Peyer's patch (tissue), 4 donors: ENCODE measurements around the gene STK10. TPM values are rescaled to one million over a fixed set of nuclear protein-coding genes. Genes with fewer than 3 reads are reported as not detected.

Experiments used
- DNase-seq, 3 donors: peaks; one replicate each; pipeline ENCODE4 v3.0.0-alpha.2; 2017 to 2019
- H3K27ac ChIP-seq, 4 donors: fragments of 200-600 bp; sonication (generic); one replicate each; pipeline ENCODE4 v1.5.1; 2016 to 2019
- H3K27me3 ChIP-seq, 2 donors: fragments of 200-600 bp; sonication (generic); one replicate each; pipeline ENCODE4 v1.5.1; 2019
- H3K36me3 ChIP-seq, 3 donors: fragments of 200-600 bp; sonication (generic); one replicate each; pipeline ENCODE4 v1.5.1; 2016 to 2019
- H3K4me1 ChIP-seq, 4 donors: fragments of 200-600 bp; sonication (generic); one replicate each; pipeline ENCODE4 v1.5.1; 2016 to 2019
- H3K4me3 ChIP-seq, 4 donors: fragments of 200-600 bp; sonication (generic); 1 replicate in 3 of 4; 2 replicates in 1 of 4; pipeline ENCODE4 v1.5.1; 2016 to 2019; ENCODE audit warnings: mild to moderate bottlenecking in 1 of 4
- H3K9me3 ChIP-seq, 4 donors: fragments of 200-600 bp; sonication (generic); one replicate each; pipeline ENCODE4 v1.5.1; 2016 to 2019; ENCODE audit warnings: mild to moderate bottlenecking in 1 of 4
- POLR2A ChIP-seq, 2 donors: fragments of 450-650 bp; IDR thresholded peaks; one replicate each; pipeline ENCODE4 v1.5.1; 2017; ENCODE audit warnings: antibody characterized with exemption in 2 of 2, mild to moderate bottlenecking in 2 of 2, moderate library complexity in 2 of 2
- total RNA-seq, 4 donors: library from RNA; depleted of rRNA; stranded (reverse); fragments of >200 nt; gene quantifications; one replicate each; pipeline ENCODE4 v1.1.0, GENCODE V29; 2016
- TF ChIP-seq, protein P1 (sequence below), 6 experiments: fragments of 450-650 bp in 4 of 6; fragments of 200-600 bp in 2 of 6; sonication (generic) in 1 of 6; IDR thresholded peaks; one replicate each; pipeline ENCODE4 v1.5.1; 2017 to 2019; ENCODE audit warnings: antibody characterized with exemption in 6 of 6, mild to moderate bottlenecking in 3 of 6, moderate library complexity in 1 of 6

Gene STK10
- total RNA-seq, 4 donors from 2014 or later: 26.3 to 202 (median 68.1) TPM

DNA sequence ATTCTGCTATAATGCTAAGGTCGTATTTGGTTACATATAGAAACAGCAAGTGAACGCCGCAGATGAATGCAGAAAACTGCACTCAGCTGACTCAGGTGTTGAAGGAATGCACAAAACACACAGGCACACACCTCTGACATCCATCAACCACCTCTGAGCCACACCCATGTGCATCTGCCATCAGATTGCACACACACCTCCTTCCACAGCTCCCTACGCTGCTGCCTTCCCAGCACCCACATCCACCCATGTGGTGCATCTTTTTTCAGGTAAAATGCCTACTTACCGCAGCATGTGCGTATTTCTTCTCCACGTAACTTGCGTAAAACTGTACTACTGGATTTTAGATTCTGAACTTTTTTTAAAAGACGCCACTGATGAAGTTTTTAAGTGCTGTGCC, 7.1 kb downstream of the STK10 start:
- Histone ChIP-seq H3K27ac (peak overlapping the region in 1 of 4 donors; percentile 93), H3K9me3 (no peaks in the 10 kb centered on the region), H3K27me3 (no peaks in the 10 kb centered on the region), H3K4me1 (peaks cover 0 to 21% (median 12%) of the 10 kb centered on the region in 4 donors), H3K36me3 (no peaks in the 10 kb centered on the region), H3K4me3 (no peak overlapping the region)
- TF ChIP-seq, protein P1, sequence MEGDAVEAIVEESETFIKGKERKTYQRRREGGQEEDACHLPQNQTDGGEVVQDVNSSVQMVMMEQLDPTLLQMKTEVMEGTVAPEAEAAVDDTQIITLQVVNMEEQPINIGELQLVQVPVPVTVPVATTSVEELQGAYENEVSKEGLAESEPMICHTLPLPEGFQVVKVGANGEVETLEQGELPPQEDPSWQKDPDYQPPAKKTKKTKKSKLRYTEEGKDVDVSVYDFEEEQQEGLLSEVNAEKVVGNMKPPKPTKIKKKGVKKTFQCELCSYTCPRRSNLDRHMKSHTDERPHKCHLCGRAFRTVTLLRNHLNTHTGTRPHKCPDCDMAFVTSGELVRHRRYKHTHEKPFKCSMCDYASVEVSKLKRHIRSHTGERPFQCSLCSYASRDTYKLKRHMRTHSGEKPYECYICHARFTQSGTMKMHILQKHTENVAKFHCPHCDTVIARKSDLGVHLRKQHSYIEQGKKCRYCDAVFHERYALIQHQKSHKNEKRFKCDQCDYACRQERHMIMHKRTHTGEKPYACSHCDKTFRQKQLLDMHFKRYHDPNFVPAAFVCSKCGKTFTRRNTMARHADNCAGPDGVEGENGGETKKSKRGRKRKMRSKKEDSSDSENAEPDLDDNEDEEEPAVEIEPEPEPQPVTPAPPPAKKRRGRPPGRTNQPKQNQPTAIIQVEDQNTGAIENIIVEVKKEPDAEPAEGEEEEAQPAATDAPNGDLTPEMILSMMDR (IDR thresholded peaks at IDR 0.05): no peak
- TF ChIP-seq POLR2A (IDR thresholded peaks at IDR 0.05): no peak
- DNase-seq: no peak

DNA sequence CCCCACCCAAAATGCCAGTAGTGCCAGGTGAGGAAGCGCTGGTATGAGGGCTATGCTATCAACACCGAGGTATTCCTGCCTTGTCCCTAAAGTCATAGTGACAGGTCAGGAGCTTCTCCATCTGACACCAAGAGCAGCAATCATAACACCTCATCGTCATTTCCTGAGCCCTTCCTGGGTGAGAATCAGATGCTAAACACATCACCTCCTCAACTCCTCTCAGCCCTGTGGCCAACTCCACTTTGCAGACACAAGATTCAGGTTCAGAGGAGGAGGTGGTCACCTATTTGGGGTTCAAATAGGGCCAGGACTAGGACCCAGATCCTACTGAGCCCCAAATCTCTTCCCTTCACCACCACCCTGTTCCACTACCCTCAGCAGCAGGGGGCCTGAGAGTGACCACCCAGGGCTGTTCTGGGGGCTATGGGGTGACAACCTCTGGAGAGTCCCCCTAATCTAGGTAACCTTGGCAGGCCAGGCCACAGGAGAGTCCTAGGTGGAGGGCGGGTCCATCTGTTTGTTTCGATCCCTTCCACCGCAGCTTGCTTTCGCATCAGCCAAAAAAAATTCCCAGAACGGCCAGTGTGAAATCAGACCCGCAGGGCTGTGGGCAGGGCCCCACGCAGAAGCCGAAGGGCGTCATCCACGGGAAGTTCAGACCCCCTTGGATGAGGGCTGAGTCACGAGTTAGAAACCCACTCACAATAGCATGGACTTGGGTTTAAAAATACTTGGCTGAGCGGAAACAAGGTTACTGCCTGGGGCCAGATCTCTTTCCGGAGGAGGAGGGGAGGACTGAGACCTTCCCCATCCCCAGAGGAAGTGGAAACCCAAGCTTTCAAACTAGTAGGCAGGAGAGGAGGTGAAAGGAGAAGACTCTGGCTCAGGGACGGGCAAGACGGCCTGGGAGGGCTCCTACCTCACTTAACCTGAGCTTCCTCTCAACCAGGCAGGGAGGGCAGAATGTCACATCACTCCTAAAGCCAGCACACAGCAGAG, 8.7 kb downstream of the STK10 start:
- Histone ChIP-seq H3K27me3 (no peaks in the 10 kb centered on the region), H3K4me1 (peaks cover 2 to 26% (median 18%) of the 10 kb centered on the region in 4 donors), H3K36me3 (no peaks in the 10 kb centered on the region), H3K9me3 (no peaks in the 10 kb centered on the region), H3K27ac (peak overlapping the region; percentile 81 to 93 (median 82)), H3K4me3 (peak overlapping the region; percentile 8 to 43 (median 33))
- DNase-seq: peak in 2 of 3 donors; percentile 71 to 76
- no peak for TF ChIP-seq POLR2A (IDR thresholded peaks at IDR 0.05)
- TF ChIP-seq, protein P1 (IDR thresholded peaks at IDR 0.05): no peak

DNA sequence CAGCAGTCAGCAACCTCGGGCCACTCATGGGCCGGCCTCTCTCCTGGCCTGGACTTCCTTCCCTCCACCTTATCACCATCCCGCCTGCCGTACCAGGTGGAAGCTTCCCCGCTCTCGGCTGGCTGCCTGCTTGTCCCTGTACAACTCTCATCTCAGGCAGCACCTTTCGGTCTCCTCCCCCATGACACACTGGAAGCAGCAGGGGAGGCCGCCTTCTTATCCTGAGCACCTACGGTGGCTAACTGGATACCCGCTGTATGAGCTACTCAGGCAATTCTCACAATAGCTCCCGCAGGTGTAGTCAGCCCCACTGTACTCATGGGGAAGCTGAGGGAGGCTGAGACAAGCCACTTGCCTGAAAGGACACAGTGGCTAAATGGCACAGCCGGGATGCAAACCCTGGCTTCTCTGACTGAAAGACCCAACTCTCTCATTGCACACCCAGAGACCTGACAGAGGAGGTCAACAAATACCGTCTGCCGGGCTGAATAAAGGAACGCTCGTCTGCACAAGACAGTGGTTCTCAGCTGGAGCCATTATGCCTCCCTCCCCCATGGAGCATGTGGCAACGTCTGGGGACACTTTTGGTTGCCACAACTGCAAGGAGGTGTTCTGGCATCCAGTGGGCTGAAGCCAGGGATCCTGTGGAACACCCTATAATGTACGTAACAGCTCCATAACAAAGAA, 9.6 kb downstream of the STK10 start:
- no peak for TF ChIP-seq POLR2A (IDR thresholded peaks at IDR 0.05)
- TF ChIP-seq, protein P1 (IDR thresholded peaks at IDR 0.05): no peak
- H3K9me3 ChIP-seq: no peaks in the 10 kb centered on the region
- peak in 1 of 3 donors; percentile 56 for DNase-seq
- peak overlapping the region in 3 of 4 donors; percentile 7 to 22 (median 18) for H3K4me3 ChIP-seq
- no peaks in the 10 kb centered on the region for H3K27me3 ChIP-seq
- no peaks in the 10 kb centered on the region for H3K36me3 ChIP-seq
- peak overlapping the region; percentile 81 to 93 (median 82) for H3K27ac ChIP-seq
- H3K4me1 ChIP-seq: peaks cover 2 to 32% (median 18%) of the 10 kb centered on the region in 4 donors

DNA sequence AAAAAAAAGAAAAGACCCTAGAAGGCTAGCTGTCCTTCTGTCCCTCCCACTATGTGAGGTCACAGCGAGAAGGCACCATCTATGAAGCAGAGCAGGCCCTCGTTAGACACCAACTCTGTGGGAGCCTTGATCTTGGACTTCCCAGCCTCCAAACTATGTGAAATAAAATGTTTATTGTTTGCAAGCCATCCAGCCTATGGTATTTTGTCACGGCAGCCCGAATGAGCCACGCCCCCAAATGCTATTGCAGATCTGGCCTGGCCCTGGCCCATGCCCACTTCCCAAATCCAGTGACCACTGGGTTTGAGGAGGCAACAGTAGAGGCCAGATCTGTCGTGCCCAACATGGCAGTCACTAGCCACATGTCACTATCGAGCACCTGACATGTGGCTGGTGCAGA, 10.8 kb downstream of the STK10 start:
- no peaks in the 10 kb centered on the region for H3K9me3 ChIP-seq
- no peak for DNase-seq
- peak overlapping the region in 1 of 4 donors; percentile 93 for H3K27ac ChIP-seq
- H3K36me3 ChIP-seq: no peaks in the 10 kb centered on the region
- H3K4me3 ChIP-seq: no peak overlapping the region
- no peaks in the 10 kb centered on the region for H3K27me3 ChIP-seq
- peaks cover 2 to 38% (median 18%) of the 10 kb centered on the region in 4 donors for H3K4me1 ChIP-seq
- no peak for TF ChIP-seq POLR2A (IDR thresholded peaks at IDR 0.05)
- TF ChIP-seq, protein P1 (IDR thresholded peaks at IDR 0.05): no peak

DNA sequence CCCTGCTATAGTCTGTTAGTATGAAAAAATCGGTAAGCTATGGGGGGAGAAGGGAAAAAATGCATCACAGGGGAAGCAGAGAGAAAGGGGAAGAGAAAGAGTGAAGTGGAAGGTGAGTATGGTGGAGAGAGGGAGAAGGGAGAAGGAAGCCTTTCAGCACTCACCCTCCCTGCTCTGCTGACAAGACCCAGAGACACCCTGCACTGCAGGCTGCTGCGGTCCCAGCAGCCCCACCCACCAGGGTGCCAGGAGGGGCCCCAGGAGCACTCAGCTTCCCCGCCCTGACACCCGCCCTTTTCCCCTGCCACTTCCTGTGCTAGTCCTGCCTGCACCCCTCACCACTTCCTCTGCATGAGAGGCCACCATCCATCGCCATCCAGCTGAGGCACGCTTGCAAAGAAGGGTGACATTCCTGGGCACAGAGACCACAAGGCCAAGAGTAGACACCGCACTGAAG, 12.7 kb downstream of the STK10 start:
- Histone ChIP-seq H3K36me3 (no peaks in the 10 kb centered on the region), H3K27me3 (no peaks in the 10 kb centered on the region), H3K27ac (peak overlapping the region; percentile 40 to 93 (median 66)), H3K9me3 (no peaks in the 10 kb centered on the region), H3K4me3 (peak overlapping the region; percentile 23 to 55 (median 42)), H3K4me1 (peaks cover 2 to 38% (median 18%) of the 10 kb centered on the region in 4 donors)
- peak in 2 of 3 donors; percentile 95 for DNase-seq
- TF ChIP-seq POLR2A (IDR thresholded peaks at IDR 0.05): no peak
- TF ChIP-seq, protein P1 (IDR thresholded peaks at IDR 0.05): no peak
